ENCODE measurements around the gene RPSA.
"Not testable (repeated sequence)": the region's sequence is repeated elsewhere in the genome, so short reads cannot be mapped to it uniquely, and the experiment has no call there.

RPSA gene

DNA sequence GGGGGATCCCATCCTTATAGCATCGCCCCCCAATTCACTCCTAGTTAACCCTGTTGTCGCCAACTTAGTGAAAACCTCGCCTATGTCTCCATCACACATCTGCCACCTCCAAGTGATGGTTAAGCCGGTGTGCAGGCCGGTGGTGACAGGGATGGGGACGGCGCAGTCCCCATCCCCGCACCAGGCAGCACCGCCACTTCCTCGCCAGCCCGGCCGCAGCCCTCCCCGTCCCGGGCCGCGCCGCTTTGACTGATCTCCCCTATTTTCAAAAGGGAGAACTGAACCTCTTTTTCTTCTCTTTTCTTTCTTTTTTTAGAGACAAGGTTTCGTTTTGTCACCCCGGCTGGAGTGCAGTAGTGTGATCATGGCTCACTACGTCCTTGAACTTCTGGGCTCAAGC lies 49.6 kb downstream of the RPSA start:
- DNase-seq (ENCODE audit: extremely low read depth, low read depth), result no peak
- no peak overlapping the region for H3K4me3 ChIP-seq (replicated peaks; ENCODE audit: low read depth, low read length)
- TF ChIP-seq, protein P1, sequence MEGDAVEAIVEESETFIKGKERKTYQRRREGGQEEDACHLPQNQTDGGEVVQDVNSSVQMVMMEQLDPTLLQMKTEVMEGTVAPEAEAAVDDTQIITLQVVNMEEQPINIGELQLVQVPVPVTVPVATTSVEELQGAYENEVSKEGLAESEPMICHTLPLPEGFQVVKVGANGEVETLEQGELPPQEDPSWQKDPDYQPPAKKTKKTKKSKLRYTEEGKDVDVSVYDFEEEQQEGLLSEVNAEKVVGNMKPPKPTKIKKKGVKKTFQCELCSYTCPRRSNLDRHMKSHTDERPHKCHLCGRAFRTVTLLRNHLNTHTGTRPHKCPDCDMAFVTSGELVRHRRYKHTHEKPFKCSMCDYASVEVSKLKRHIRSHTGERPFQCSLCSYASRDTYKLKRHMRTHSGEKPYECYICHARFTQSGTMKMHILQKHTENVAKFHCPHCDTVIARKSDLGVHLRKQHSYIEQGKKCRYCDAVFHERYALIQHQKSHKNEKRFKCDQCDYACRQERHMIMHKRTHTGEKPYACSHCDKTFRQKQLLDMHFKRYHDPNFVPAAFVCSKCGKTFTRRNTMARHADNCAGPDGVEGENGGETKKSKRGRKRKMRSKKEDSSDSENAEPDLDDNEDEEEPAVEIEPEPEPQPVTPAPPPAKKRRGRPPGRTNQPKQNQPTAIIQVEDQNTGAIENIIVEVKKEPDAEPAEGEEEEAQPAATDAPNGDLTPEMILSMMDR (IDR thresholded peaks at IDR 0.05; ENCODE audit: low read depth, low read length, missing control alignments), result no peak

DNA sequence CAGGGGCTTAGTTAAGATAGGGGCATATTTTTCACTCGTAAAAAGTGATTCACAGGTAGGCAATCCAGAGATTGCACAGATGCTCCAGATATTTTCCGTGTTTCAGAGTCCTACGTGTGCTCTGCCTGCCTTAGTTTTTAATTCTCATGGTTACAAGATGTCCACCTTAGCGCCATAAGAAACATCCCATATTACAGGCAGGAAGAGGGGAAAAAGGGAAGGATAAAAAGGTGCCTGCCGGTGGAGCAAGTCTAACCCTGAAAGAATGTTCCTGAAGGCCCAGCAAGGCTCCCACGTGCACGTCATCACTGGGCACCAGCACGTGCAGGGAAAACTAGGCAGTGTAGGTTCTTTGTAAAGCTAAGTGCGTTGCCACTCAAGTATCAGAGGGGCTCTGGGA lies 50.8 kb downstream of the RPSA start:
- no peak for DNase-seq (ENCODE audit: extremely low read depth, low read depth)
- TF ChIP-seq, protein P1 (IDR thresholded peaks at IDR 0.05; ENCODE audit: low read depth, low read length, missing control alignments), result no peak
- no peak overlapping the region for H3K4me3 ChIP-seq (replicated peaks; ENCODE audit: low read depth, low read length)

DNA sequence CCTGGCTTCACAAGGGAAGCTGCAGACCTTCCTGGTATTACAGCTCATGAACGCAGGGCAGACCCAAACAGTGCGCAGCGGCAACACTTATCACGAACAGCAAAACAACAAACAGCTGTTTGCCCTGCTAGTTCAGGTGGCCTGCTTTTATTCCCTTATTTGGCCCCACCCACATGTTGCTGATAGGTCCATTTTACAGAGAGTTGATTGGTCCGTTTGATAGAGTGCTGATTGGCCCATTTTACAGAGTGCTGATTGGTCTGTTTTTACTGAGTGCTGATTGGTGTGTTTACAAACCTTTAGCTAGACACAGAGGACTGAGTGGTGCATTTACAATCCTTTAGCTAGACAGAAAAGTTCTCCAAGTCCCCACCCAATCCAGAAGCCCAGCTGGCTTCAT lies 52.1 kb downstream of the RPSA start:
- H3K4me3 ChIP-seq (replicated peaks; ENCODE audit: low read depth, low read length); DNase-seq (ENCODE audit: extremely low read depth, low read depth): not testable (repeated sequence)

DNA sequence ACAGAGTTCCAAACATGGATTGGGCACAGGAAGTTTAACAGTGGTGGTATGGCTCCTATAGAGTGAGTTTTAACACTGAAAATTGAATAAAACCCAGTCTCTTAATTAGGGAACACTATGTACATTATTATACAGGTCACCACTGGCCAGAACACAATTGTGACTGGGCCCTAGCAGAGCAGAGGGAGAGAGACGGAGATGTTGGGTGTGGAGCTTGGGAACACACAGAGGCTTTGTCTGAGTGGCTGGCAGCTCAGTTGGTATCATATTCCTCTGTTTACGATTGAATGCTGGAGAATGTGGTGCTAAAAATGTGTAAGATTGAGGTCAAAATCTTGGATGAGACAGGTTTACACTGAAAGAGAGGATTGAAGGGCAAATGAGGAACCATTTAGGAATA lies 54.2 kb downstream of the RPSA start:
- H3K4me3 ChIP-seq (replicated peaks; ENCODE audit: low read depth, low read length), result no peak overlapping the region
- DNase-seq (ENCODE audit: extremely low read depth, low read depth), result no peak
- TF ChIP-seq, protein P1 (IDR thresholded peaks at IDR 0.05; ENCODE audit: low read depth, low read length, missing control alignments), result no peak

Data from HFF-Myc (cell line).